Prostate gland (tissue), 2 donors: ENCODE results near the gene HSPG2. TPM values are rescaled to one million over a fixed set of nuclear protein-coding genes. Genes with fewer than 3 reads are reported as not detected.
"Not testable (repeated sequence)": the region's sequence is repeated elsewhere in the genome, so short reads cannot be mapped to it uniquely, and the experiment has no call there.

Source experiments
- DNase-seq: peaks from one replicate; pipeline ENCODE4 v3.0.0-alpha.2; 2019; ENCODE audit warnings: low spot score
- H3K27ac ChIP-seq, 2 donors: fragments of 200-600 bp; sonication (generic); 2 replicates each; pipeline ENCODE4 v1.5.1; 2017 to 2019
- H3K27me3 ChIP-seq: fragments of 200-600 bp; sonication (generic); replicated peaks from 2 replicates; pipeline ENCODE4 v1.5.1; 2019; ENCODE audit not compliant: insufficient read depth
- H3K36me3 ChIP-seq, 2 donors: fragments of 200-600 bp; sonication (generic); 1 replicate in 1 of 2; 2 replicates in 1 of 2; pipeline versions ENCODE4 v1.5.1 to v1.8.1; 2017 to 2019
- H3K4me1 ChIP-seq: fragments of 200-600 bp; sonication (generic); replicated peaks from 2 replicates; pipeline ENCODE4 v1.5.1; 2019
- H3K4me3 ChIP-seq, 2 donors: fragments of 200-600 bp; sonication (generic); 2 replicates each; pipeline ENCODE4 v1.5.1; 2017 to 2019
- H3K9me3 ChIP-seq: fragments of 200-600 bp; sonication (generic); 2 replicates; pipeline ENCODE4 v1.5.1; 2017
- CTCF ChIP-seq, 4 experiments: fragments of 200-600 bp in 2 of 4; fragments of 450-650 bp in 2 of 4; sonication (generic) in 2 of 4; IDR thresholded peaks; 1 replicate in 3 of 4; 2 replicates in 1 of 4; pipeline ENCODE4 v1.5.1; 2016 to 2019; ENCODE audit warnings: antibody characterized with exemption in 4 of 4, mild to moderate bottlenecking in 2 of 4, moderate library complexity in 2 of 4
- POLR2A ChIP-seq: fragments of 450-650 bp; IDR thresholded peaks from one replicate; pipeline ENCODE4 v1.6.1; 2016; ENCODE audit warnings: antibody characterized with exemption, mild to moderate bottlenecking
- POLR2AphosphoS5 ChIP-seq: sonication (generic); formaldehyde crosslinking; IDR thresholded peaks from one replicate; pipeline ENCODE4 v1.6.1; 2017; ENCODE audit warnings: antibody characterized with exemption
- WGBS: methylation state at CpG from one replicate; pipeline ENCODE4 v1.1.5; 2018; 5-methylcytosine and 5-hydroxymethylcytosine counted together
- intact Hi-C: fragments of 100-400 bp; cut with DNase I; formaldehyde crosslinking; loops from one replicate; pipeline ENCODE4 v1.14.2; 2022
- total RNA-seq, 2 donors: library from RNA; depleted of rRNA; stranded (reverse); fragments of >200 nt; gene quantifications; one replicate each; pipeline ENCODE4 v1.1.0, GENCODE V29; 2016

HSPG2 gene
- total RNA-seq, 2 donors from 2014 or later, result 135 to 257 TPM

- no peak for DNase-seq
- no peaks in the 10 kb centered on the region for H3K36me3 ChIP-seq
- no peaks in the 10 kb centered on the region for H3K9me3 ChIP-seq
- 18% methylated on average over 8 of the region's 10 CpGs for WGBS
- peak overlapping the region; percentile 73 to 75 for H3K27ac ChIP-seq
- TF ChIP-seq POLR2A, result no peak
- no peak for TF ChIP-seq CTCF (IDR thresholded peaks at IDR 0.05)
- no peak for TF ChIP-seq POLR2AphosphoS5
- no peak overlapping the region for H3K4me3 ChIP-seq
- H3K4me1 ChIP-seq, result peaks cover 14% of the 10 kb centered on the region
- no peaks in the 10 kb centered on the region for H3K27me3 ChIP-seq
- intact Hi-C loops, result no loop called here
Measured at GRCh38 chr1:21911205-21912001, 25.7 kb downstream of the HSPG2 start.

GRCh38 chr1:21910558-21911204 is 26.4 kb downstream of the HSPG2 start:
- Histone ChIP-seq H3K36me3 (no peaks in the 10 kb centered on the region), H3K4me1 (peaks cover 14% of the 10 kb centered on the region), H3K4me3 (no peak overlapping the region), H3K27ac (peak overlapping the region; percentile 73 to 75), H3K27me3 (no peaks in the 10 kb centered on the region), H3K9me3 (no peaks in the 10 kb centered on the region)
- intact Hi-C loops, result no loop called here
- TF ChIP-seq POLR2AphosphoS5 (no peak), CTCF (IDR thresholded peaks at IDR 0.05) (no peak), POLR2A (no peak)
- DNase-seq, result no peak
- 51% methylated on average over 11 of the region's 11 CpGs for WGBS

- WGBS, result 25% methylated on average over 9 of the region's 9 CpGs
- H3K27me3 ChIP-seq, result no peaks in the 10 kb centered on the region
- peak; percentile 41 for DNase-seq
- H3K27ac ChIP-seq, result peak overlapping the region; percentile 73 to 75
- no peak overlapping the region for H3K4me3 ChIP-seq
- intact Hi-C loops, result no loop called here
- H3K4me1 ChIP-seq, result peaks cover 8% of the 10 kb centered on the region
- no peaks in the 10 kb centered on the region for H3K9me3 ChIP-seq
- no peaks in the 10 kb centered on the region for H3K36me3 ChIP-seq
- TF ChIP-seq POLR2AphosphoS5, result no peak
Measured at GRCh38 chr1:21909787-21910503, 27.2 kb downstream of the HSPG2 start.

GRCh38 chr1:21909286-21909759 is 27.8 kb downstream of the HSPG2 start:
- Histone ChIP-seq H3K4me1 (peaks cover 8% of the 10 kb centered on the region), H3K27ac (peak overlapping the region; percentile 73 to 75), H3K27me3 (no peaks in the 10 kb centered on the region), H3K4me3 (no peak overlapping the region), H3K36me3 (no peaks in the 10 kb centered on the region), H3K9me3 (no peaks in the 10 kb centered on the region)
- DNase-seq, result no peak
- TF ChIP-seq POLR2AphosphoS5, result no peak
- TF ChIP-seq CTCF (IDR thresholded peaks at IDR 0.05), result no peak
- TF ChIP-seq POLR2A, result no peak
- intact Hi-C loops, result no loop called here
- WGBS, result 30% methylated on average over 1 of the region's 1 CpG

GRCh38 chr1:21907737-21908534 is 29.2 kb downstream of the HSPG2 start:
- H3K9me3 ChIP-seq, DNase-seq, H3K36me3 ChIP-seq, intact Hi-C loops, H3K27me3 ChIP-seq, H3K4me3 ChIP-seq, H3K4me1 ChIP-seq: not testable (repeated sequence)
- H3K27ac ChIP-seq, result peak overlapping the region; percentile 73 to 75
- WGBS, result 71% methylated on average over 19 of the region's 19 CpGs
